Jurkat, Clone E6-1 (cell line): ENCODE results near the gene KANSL3.

Source experiments
- DNase-seq: peaks from one replicate; pipeline ENCODE4 v3.0.0-alpha.2; 2011; ENCODE audit warnings: low read depth, low spot score
- H3K4me3 ChIP-seq: 2 replicates; pipeline ENCODE4 v1.5.1; 2011; ENCODE audit warnings: mild to moderate bottlenecking, low read length, control low read depth, moderate library complexity

The KANSL3 gene

GRCh38 chr2:96618596-96619283, 19.4 kb downstream of the KANSL3 start:
- DNase-seq, result no peak

GRCh38 chr2:96617012-96617411, 21.1 kb downstream of the KANSL3 start:
- no peak overlapping the region for H3K4me3 ChIP-seq
- DNase-seq, result no peak

More at GRCh38 chr2:96618596-96619283, 19.4 kb downstream of the KANSL3 start:
- no peak overlapping the region for H3K4me3 ChIP-seq

GRCh38 chr2:96616535-96616934, 21.6 kb downstream of the KANSL3 start:
- no peak overlapping the region for H3K4me3 ChIP-seq

GRCh38 chr2:96616128-96616527, 22.0 kb downstream of the KANSL3 start:
- no peak for DNase-seq
- H3K4me3 ChIP-seq, result no peak overlapping the region

More at GRCh38 chr2:96616535-96616934, 21.6 kb downstream of the KANSL3 start:
- no peak for DNase-seq

- no peak overlapping the region for H3K4me3 ChIP-seq
- DNase-seq, result no peak
Observed at GRCh38 chr2:96608469-96609455, 29.4 kb downstream of the KANSL3 start.

GRCh38 chr2:96604104-96604503, 34.0 kb downstream of the KANSL3 start:
- no peak for DNase-seq
- H3K4me3 ChIP-seq, result no peak overlapping the region

GRCh38 chr2:96602330-96602823, 35.7 kb downstream of the KANSL3 start:
- no peak for DNase-seq
- no peak overlapping the region for H3K4me3 ChIP-seq

- DNase-seq, result no peak
- no peak overlapping the region for H3K4me3 ChIP-seq
Observed at GRCh38 chr2:96601382-96602292, 36.5 kb downstream of the KANSL3 start.

- no peak overlapping the region for H3K4me3 ChIP-seq
- DNase-seq, result no peak
Observed at GRCh38 chr2:96599941-96600340, 38.2 kb downstream of the KANSL3 start.

GRCh38 chr2:96596596-96596995, 41.5 kb downstream of the KANSL3 start:
- DNase-seq, result no peak
- H3K4me3 ChIP-seq, result no peak overlapping the region

GRCh38 chr2:96594691-96595152, 43.4 kb downstream of the KANSL3 start:
- H3K4me3 ChIP-seq, result no peak overlapping the region
- peak; percentile 82 for DNase-seq

- DNase-seq, result no peak
- no peak overlapping the region for H3K4me3 ChIP-seq
Observed at GRCh38 chr2:96594282-96594681, 43.8 kb downstream of the KANSL3 start.

GRCh38 chr2:96591494-96591893, 46.6 kb downstream of the KANSL3 start:
- H3K4me3 ChIP-seq, result no peak overlapping the region
- no peak for DNase-seq

GRCh38 chr2:96591054-96591453, 47.1 kb downstream of the KANSL3 start:
- DNase-seq, result no peak
- H3K4me3 ChIP-seq, result no peak overlapping the region

- DNase-seq, result no peak
- no peak overlapping the region for H3K4me3 ChIP-seq
Observed at GRCh38 chr2:96587843-96588242, 50.3 kb downstream of the KANSL3 start.

- no peak overlapping the region for H3K4me3 ChIP-seq
- no peak for DNase-seq
Observed at GRCh38 chr2:96584017-96584416, 54.1 kb downstream of the KANSL3 start.

- no peak for DNase-seq
- no peak overlapping the region for H3K4me3 ChIP-seq
Observed at GRCh38 chr2:96580771-96581170, 57.3 kb downstream of the KANSL3 start.

GRCh38 chr2:96579422-96579821, 58.7 kb downstream of the KANSL3 start:
- H3K4me3 ChIP-seq, result no peak overlapping the region
- no peak for DNase-seq

- H3K4me3 ChIP-seq, result no peak overlapping the region
- DNase-seq, result no peak
Observed at GRCh38 chr2:96578731-96579130, 59.4 kb downstream of the KANSL3 start.
